Keratinocyte (primary cell): ENCODE results near the gene IER2. TPM values are rescaled to one million over a fixed set of nuclear protein-coding genes. Genes with fewer than 3 reads are reported as not detected.

Experiments used
- DNase-seq: peaks from one replicate; pipeline ENCODE4 v3.0.0-alpha.2; 2011; ENCODE audit warnings: low read depth, missing footprints, low spot score
- FAIRE-seq: peaks from 2 replicates; lab custom pipeline; 2011; peaks lifted over from hg19 to GRCh38; lab: Jason Lieb, UNC
- H2AFZ ChIP-seq: 2 replicates; pipeline ENCODE4 v1.6.0; 2012; ENCODE audit warnings: low read length, control low read depth, inconsistent platforms; ENCODE audit not compliant: control insufficient read depth
- H3K27ac ChIP-seq: 2 replicates; pipeline ENCODE4 v1.5.1; 2011; ENCODE audit warnings: low read length; ENCODE audit not compliant: control insufficient read depth, insufficient read depth
- H3K27me3 ChIP-seq: 3 replicates; pipeline ENCODE4 v1.6.0; 2011; ENCODE audit warnings: low read length; ENCODE audit not compliant: control insufficient read depth, insufficient read depth; ENCODE audit errors: extremely low read depth
- H3K36me3 ChIP-seq, 2 experiments: 2 replicates in 1 of 2; 3 replicates in 1 of 2; pipeline ENCODE4 v1.5.1; 2011; ENCODE audit warnings: low read length in 2 of 2, mild to moderate bottlenecking in 1 of 2; ENCODE audit not compliant: control insufficient read depth in 2 of 2, insufficient read depth in 2 of 2; ENCODE audit errors: extremely low read depth in 1 of 2
- H3K4me1 ChIP-seq: 3 replicates; pipeline ENCODE4 v1.5.1; 2011; ENCODE audit warnings: low read length; ENCODE audit not compliant: control insufficient read depth, insufficient read depth; ENCODE audit errors: extremely low read depth
- H3K4me2 ChIP-seq: 3 replicates; pipeline ENCODE4 v1.6.0; 2011; ENCODE audit warnings: low read depth, low read length; ENCODE audit not compliant: control insufficient read depth, insufficient read depth; ENCODE audit errors: extremely low read depth
- H3K4me3 ChIP-seq, 3 experiments: fragments of 200-600 bp in 1 of 3; sonication (generic) in 1 of 3; 2 replicates in 2 of 3; 3 replicates in 1 of 3; pipeline ENCODE4 v1.5.1; 2011 to 2016; ENCODE audit warnings: low read length in 3 of 3, mild to moderate bottlenecking in 3 of 3, control low read depth in 2 of 3, inconsistent platforms in 1 of 3, low read depth in 1 of 3, mixed read lengths in 1 of 3, mixed run types in 1 of 3, moderate library complexity in 1 of 3; ENCODE audit not compliant: control insufficient read depth in 2 of 3, insufficient read depth in 2 of 3; ENCODE audit errors: extremely low read depth in 1 of 3
- H3K79me2 ChIP-seq: 2 replicates; pipeline ENCODE4 v1.6.0; 2012; ENCODE audit warnings: low read length; ENCODE audit not compliant: control insufficient read depth, insufficient read depth
- H3K9ac ChIP-seq: 3 replicates; pipeline ENCODE4 v1.6.0; 2011; ENCODE audit warnings: low read length; ENCODE audit not compliant: control insufficient read depth, insufficient read depth; ENCODE audit errors: extremely low read depth
- H3K9me1 ChIP-seq: 3 replicates; pipeline ENCODE4 v1.6.0; 2011; ENCODE audit warnings: low read length; ENCODE audit not compliant: control insufficient read depth, insufficient read depth; ENCODE audit errors: extremely low read depth
- H3K9me3 ChIP-seq: 2 replicates; pipeline ENCODE4 v1.5.1; 2012; ENCODE audit warnings: low read depth, low read length; ENCODE audit not compliant: control insufficient read depth
- H4K20me1 ChIP-seq: 3 replicates; pipeline ENCODE4 v1.6.0; 2011; ENCODE audit warnings: low read length; ENCODE audit not compliant: control insufficient read depth, insufficient read depth; ENCODE audit errors: extremely low read depth
- EZH2 ChIP-seq: IDR thresholded peaks from one replicate; pipeline ENCODE4 v1.6.1; 2012; ENCODE audit warnings: inconsistent platforms, mild to moderate bottlenecking, low read length, moderate library complexity
- dilution Hi-C: fragments of 300-500 bp; cut with MboI; formaldehyde crosslinking; loops from one replicate; pipeline ENCODE4 v1.7.0; 2020; ENCODE audit warnings: low sequenced_read_pairs; ENCODE audit not compliant: extremely low pct_ligation_motif_present
- polyA plus RNA-seq, 5 experiments: library from polyadenylated mRNA; depleted of rRNA in 3 of 5; stranded (reverse) in 3 of 5; stranded (forward) in 1 of 5; unstranded in 1 of 5; fragments of >200 nt; gene quantifications; 1 replicate in 1 of 5; 2 replicates in 3 of 5; 3 replicates in 1 of 5; pipeline versions ENCODE4 v1.2.1 to v1.2.3, GENCODE V29; 2011 to 2012; ENCODE audit warnings: missing spikeins in 2 of 5, low read depth in 1 of 5, low replicate concordance in 1 of 5
- TF ChIP-seq, protein P1 (sequence below), 3 experiments: IDR thresholded peaks in 1 of 3; conservative IDR thresholded peaks in 1 of 3; optimal IDR thresholded peaks in 1 of 3; 2 replicates in 2 of 3; 3 replicates in 1 of 3; pipeline versions ENCODE3 to v1.5.1; 2011; ENCODE audit warnings: low read length in 3 of 3, mild to moderate bottlenecking in 3 of 3, moderate library complexity in 2 of 3, control low read depth in 1 of 3, inconsistent platforms in 1 of 3; ENCODE audit not compliant: insufficient read depth in 2 of 3; ENCODE audit errors: extremely low read depth in 1 of 3

The IER2 gene
- polyA plus RNA-seq, 1 donor (not counting 4 experiments of a cell fraction or from before 2014, with no cell fraction given), result 14.4 TPM

DNA sequence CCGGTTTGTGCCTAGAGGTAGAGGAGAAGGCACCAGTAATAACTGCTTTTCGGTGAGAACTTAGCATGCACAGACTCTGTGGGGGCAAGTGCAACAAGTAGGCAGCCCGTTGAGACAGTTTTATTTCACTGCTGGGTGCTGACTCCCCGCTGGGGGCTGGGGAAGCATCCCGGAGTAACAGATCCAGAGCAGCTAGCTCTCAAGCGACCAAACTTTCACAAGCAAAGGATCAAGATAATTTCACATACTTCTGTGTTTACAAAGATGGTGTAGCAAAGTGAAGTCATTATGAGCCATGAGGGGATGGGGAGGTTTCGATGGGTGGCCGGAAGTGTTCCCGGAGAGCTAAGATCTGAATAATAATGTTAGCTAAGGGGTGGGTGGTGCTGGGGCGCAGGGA is 29.4 kb upstream of the IER2 start:
- no peak for DNase-seq
- H3K4me2 ChIP-seq, result no peak overlapping the region
- TF ChIP-seq EZH2, result no peak
- TF ChIP-seq, protein P1, sequence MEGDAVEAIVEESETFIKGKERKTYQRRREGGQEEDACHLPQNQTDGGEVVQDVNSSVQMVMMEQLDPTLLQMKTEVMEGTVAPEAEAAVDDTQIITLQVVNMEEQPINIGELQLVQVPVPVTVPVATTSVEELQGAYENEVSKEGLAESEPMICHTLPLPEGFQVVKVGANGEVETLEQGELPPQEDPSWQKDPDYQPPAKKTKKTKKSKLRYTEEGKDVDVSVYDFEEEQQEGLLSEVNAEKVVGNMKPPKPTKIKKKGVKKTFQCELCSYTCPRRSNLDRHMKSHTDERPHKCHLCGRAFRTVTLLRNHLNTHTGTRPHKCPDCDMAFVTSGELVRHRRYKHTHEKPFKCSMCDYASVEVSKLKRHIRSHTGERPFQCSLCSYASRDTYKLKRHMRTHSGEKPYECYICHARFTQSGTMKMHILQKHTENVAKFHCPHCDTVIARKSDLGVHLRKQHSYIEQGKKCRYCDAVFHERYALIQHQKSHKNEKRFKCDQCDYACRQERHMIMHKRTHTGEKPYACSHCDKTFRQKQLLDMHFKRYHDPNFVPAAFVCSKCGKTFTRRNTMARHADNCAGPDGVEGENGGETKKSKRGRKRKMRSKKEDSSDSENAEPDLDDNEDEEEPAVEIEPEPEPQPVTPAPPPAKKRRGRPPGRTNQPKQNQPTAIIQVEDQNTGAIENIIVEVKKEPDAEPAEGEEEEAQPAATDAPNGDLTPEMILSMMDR (optimal IDR thresholded peaks at IDR 0.05 in 1 of 3, IDR thresholded peaks at IDR 0.05 in 1 of 3, conservative IDR thresholded peaks at IDR 0.05 in 1 of 3; ENCODE audit: extremely low read depth in 1 of 3, insufficient read depth in 2 of 3, low read length in 3 of 3), result no peak
- no peak overlapping the region for H2AFZ ChIP-seq
- no peaks in the 10 kb centered on the region for H3K27me3 ChIP-seq
- peaks cover 22% of the 10 kb centered on the region for H4K20me1 ChIP-seq
- no peak overlapping the region for H3K9ac ChIP-seq
- H3K4me1 ChIP-seq, result peaks cover 21% of the 10 kb centered on the region
- peaks cover 76% of the 10 kb centered on the region for H3K79me2 ChIP-seq
- no peaks in the 10 kb centered on the region for H3K9me1 ChIP-seq
- H3K9me3 ChIP-seq, result no peaks in the 10 kb centered on the region
- no peak overlapping the region for H3K27ac ChIP-seq
- dilution Hi-C loops, result no loop called here
- H3K36me3 ChIP-seq, result peaks cover 16 to 27% of the 10 kb centered on the region in 2 experiments
- no peak overlapping the region for H3K4me3 ChIP-seq
- FAIRE-seq, result no peak

- Histone ChIP-seq H3K79me2 (peaks cover 80% of the 10 kb centered on the region), H3K27me3 (no peaks in the 10 kb centered on the region), H3K4me2 (no peak overlapping the region), H3K4me1 (peaks cover 20% of the 10 kb centered on the region), H4K20me1 (peaks cover 27% of the 10 kb centered on the region), H3K9me3 (no peaks in the 10 kb centered on the region), H3K4me3 (no peak overlapping the region), H3K36me3 (peaks cover 18 to 27% of the 10 kb centered on the region in 2 experiments), H2AFZ (no peak overlapping the region), H3K9me1 (no peaks in the 10 kb centered on the region), H3K27ac (no peak overlapping the region), H3K9ac (no peak overlapping the region)
- no peak for FAIRE-seq
- dilution Hi-C loops, result no loop called here
- DNase-seq, result no peak
- TF ChIP-seq, protein P1 (optimal IDR thresholded peaks at IDR 0.05 in 1 of 3, IDR thresholded peaks at IDR 0.05 in 1 of 3, conservative IDR thresholded peaks at IDR 0.05 in 1 of 3; ENCODE audit: extremely low read depth in 1 of 3, insufficient read depth in 2 of 3, low read length in 3 of 3), result no peak
- TF ChIP-seq EZH2, result no peak
Observed at GRCh38 chr19:13121551-13122274, 28.5 kb upstream of the IER2 start.
